ENCODE results near the gene ZNF154.

Gene ZNF154

DNA sequence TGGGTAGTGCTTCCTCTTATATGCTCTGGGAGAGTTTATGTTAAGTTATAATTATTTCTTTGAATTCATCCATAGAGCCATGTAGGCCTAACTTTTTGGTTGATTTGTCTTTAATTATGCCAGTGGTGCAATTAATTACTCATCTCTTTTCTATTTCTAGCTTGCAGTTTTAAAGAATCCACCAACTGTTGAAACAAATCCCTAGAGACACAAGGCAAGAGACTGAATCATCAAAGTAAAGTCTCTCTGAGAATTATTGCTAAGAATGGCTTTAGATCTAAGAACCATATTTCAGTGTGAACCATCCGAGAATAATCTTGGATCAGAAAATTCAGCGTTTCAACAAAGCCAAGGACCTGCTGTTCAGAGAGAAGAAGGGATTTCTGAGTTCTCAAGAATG is 33.1 kb downstream of the ZNF154 start:
- peak; percentile 56 for DNase-seq (ENCODE audit: low read depth)

DNA sequence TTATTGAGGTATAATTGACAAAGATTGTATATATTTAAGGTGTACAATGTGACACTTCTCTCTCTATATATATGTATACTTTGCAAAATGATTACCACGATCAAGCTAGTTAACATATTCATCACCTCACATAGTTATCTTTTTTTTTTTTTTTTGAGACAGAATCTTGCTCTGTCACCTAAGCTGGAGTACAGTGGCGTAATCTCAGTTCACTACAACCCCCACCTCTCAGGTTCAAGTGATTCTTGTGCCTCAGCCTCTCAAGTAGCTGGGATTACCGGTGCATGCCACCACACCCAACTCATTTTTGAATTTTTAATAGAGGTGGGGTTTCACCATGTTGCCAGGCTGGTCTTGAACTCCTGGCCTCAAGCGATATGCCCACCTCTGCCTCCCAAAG is 36.5 kb downstream of the ZNF154 start:
- DNase-seq (ENCODE audit: low read depth): no peak

DNA sequence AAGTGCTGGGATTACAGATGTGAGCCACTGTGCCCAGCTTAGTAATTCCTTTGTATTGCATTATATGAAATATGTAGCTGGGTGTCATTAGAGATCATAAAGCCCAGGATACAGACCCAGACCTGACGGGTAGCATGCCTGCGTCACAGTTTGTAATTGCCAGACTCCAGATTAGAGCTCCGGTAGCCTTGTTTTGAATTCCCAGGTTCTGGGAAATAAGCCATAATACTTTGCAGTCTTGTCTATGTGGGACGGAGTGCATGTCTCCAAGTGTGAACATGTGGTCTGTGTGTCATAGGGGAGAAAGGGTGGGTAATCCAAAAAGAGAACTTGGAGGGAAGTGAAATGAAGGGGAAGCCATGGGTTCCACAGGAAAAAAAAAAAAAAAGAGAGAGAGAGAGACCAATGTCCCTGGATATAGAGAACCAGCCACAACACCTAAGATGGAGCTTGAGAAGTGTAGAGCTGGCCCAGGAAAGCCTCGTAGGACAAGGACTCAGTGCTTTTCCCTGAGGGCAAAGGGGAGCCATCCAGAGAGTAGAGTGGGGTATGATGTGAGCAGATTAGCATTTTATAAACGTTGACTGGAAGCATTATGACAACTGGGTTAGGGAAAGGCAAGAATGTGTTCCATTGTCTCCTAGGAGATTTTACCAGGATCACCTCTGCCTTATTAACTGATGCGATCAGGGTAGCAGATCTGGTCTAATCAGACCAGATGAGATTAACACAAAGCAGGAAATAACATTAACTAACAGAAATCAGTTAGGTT is 37.7 kb downstream of the ZNF154 start:
- DNase-seq (ENCODE audit: low read depth): no peak

DNA sequence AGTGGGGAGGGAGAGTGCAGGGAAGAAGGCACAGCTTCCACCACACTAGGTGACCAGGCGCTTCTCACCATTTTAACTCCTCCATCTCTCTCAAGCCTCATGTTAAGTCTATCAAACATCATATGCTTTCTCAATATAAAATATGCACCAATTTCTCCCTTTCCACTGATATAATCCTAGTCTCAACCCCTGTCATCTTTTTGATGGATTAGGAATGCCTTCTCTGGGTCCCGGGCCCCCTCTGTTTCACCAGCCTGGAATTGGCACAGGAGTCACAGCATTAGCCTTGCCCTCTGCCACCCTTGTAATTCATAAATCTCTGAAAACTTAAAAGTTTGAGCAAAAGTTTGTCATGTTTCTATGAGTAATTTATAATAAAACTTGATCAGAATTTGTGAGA is 40.4 kb downstream of the ZNF154 start, which contains the start of gene ZSCAN4:
Gene ZSCAN4 (plus strand): TSS at position 301 of the 400 bp plus-strand sequence. CDS start 7,211 bp downstream, outside the sequence.
- no peak for DNase-seq (ENCODE audit: low read depth)

DNA sequence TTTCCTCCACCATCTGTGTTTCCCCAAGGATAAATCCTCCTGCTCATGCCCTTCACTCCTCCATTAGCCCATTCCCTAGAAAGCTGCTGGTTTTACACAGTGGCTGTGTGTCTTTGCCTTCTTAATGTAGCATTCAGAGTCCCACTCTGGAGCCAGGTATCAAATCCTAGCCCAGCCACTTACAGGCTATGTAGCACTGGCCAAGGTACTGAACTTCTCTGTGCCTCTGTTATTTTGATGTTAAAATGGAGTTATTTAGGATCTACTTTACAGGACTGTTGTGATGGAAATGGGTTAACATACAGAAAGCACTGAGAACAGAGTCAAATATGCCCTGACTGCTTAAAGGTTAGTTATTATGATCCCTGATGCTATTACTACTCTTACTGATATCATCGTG is 41.8 kb downstream of the ZNF154 start:
- DNase-seq (ENCODE audit: low read depth): no peak

GRCh38 chr19:57665261-57665806 is 43.7 kb downstream of the ZNF154 start:
- no peak for DNase-seq (ENCODE audit: low read depth)

DNA sequence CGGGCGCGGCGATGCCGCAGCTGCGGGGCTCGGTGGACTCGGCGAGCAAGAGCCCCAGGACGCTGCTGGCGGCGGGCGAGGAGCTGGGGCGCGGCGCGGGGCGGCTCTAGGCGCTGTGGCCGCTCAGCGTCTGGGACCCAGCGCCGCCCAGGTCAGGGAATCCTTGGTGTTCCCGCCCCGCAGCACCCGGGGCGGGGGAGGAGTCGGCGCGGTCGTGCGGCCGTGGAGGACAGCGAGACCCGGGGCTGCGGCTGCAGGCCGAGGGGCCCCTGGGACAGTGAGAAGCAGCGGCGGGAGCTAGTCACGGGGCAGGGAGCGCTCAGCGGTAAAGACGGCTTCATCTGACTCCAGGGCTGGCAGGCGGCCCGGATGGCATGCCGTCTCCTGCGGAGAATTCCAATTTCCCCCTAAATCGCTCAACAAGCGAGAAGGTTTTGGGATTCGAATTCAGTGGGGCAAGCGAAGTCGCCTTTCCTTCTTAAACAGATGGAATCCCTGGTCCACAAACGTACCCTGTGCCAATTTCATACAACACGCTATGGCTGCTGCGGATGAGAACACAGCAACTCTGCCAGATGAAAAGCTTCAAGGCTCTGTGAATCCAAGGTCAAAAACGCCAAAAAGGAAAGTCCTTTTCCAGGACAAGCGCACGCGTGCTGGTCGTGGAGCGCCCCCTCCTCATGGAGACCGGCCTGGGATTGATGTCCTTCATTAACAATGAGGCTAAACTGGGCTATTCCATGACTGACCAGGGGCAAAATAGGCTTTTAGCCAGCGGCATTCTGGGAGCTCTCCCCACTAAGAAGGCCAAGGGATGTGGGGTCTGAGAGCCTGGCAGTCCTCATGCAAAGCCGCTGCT is 44.5 kb downstream of the ZNF154 start:
- DNase-seq (ENCODE audit: low read depth): peak; percentile 36

DNA sequence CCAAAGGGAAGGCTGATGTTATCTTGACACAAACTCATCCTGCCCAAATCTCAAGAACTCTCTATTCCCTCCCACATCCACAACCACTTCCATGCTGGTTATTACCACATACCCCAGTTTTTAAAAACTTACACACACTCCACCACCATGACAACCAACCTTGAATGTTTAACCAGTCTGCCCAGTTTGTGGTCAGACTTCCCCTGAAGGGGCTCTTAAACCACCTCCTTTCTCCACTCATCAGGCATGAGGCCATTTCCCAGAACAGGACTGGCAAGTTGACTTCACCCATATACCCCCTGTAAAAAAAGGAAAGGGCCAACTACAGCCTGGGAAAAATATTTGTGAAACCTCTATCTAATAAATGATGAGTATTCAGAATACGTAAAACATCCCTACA is 52.7 kb downstream of the ZNF154 start:
- DNase-seq (ENCODE audit: low read depth): no peak

DNA sequence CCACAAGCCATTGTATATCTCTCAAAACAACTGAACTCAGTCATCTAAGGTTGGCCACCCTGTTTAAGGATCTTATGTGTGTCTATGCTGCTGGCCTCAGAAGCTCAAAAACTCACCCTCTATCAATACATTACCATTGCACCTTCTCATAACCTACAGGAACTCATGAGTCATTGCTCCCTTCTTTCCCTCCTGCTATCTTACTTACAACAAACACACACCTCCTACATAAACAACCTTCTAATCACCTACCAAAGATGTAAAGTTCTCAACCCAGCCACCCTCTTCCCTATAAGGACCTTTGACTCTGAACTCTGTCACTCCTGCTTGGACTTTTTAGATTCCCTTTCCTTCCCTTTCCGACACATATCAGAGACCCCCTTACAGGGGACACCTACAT is 53.6 kb downstream of the ZNF154 start:
- no peak for DNase-seq (ENCODE audit: low read depth)

GRCh38 chr19:57653689-57654088 is 55.3 kb downstream of the ZNF154 start:
- no peak for DNase-seq (ENCODE audit: low read depth)

GRCh38 chr19:57651654-57651996 is 57.4 kb downstream of the ZNF154 start:
- no peak for DNase-seq (ENCODE audit: low read depth)

- DNase-seq (ENCODE audit: low read depth): no peak
Observed at GRCh38 chr19:57648331-57649003, 60.5 kb downstream of the ZNF154 start.

All from stromal cell of bone marrow (primary cell).